AG04449 (cell line): ENCODE results near the gene MAST4.

Source experiments
- CTCF ChIA-PET: fragments of 350-600 bp; formaldehyde crosslinking; extraction: SDS; loops from one replicate; lab custom pipeline; 2021; ENCODE audit warnings: antibody characterized with exemption; lab: Yijun Ruan, JAX
- POLR2A ChIA-PET: fragments of 400-600, 350-600 bp; formaldehyde crosslinking; extraction: SDS; loops from one replicate; lab custom pipeline; 2020; ENCODE audit warnings: antibody characterized with exemption, inconsistent platforms; lab: Yijun Ruan, JAX
- DNase-seq: peaks from one replicate; pipeline ENCODE4 v3.0.0-alpha.2; 2010; ENCODE audit warnings: low read depth, low spot score
- H3K4me3 ChIP-seq: 2 replicates; pipeline ENCODE4 v1.5.1; 2011; ENCODE audit warnings: low read depth, mild to moderate bottlenecking, control low read depth, low read length
- TF ChIP-seq, protein P1 (sequence below): IDR thresholded peaks from one replicate; pipeline ENCODE4 v1.5.1; 2011; ENCODE audit warnings: mild to moderate bottlenecking, moderate library complexity, low read length, control low read depth, inconsistent platforms; ENCODE audit not compliant: insufficient read depth; ENCODE audit errors: missing control alignments

Gene MAST4

DNA sequence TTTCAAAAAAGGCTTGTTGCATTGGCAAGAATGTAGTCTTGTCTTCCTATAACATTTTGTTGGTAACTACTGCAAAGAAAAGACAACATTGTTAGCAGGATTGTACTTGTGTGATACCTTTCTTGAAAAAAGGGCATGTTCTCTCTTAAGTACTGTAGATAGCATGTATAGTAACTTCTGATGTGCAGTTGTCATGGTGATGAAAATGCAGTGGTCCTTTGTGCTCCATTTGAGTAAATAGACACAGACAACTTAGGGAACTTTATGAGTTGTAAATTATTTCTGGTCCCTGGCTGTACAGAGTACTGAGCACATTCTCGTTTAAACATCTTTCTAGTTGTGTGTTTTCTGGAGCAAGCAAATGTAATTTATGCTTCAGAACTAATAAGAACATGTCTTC lies 497.1 kb downstream of the MAST4 start:
- ChIA-PET POLR2A (no interaction called here), CTCF (no interaction called here)
- H3K4me3 ChIP-seq: no peak overlapping the region
- no peak for DNase-seq
- TF ChIP-seq, protein P1, sequence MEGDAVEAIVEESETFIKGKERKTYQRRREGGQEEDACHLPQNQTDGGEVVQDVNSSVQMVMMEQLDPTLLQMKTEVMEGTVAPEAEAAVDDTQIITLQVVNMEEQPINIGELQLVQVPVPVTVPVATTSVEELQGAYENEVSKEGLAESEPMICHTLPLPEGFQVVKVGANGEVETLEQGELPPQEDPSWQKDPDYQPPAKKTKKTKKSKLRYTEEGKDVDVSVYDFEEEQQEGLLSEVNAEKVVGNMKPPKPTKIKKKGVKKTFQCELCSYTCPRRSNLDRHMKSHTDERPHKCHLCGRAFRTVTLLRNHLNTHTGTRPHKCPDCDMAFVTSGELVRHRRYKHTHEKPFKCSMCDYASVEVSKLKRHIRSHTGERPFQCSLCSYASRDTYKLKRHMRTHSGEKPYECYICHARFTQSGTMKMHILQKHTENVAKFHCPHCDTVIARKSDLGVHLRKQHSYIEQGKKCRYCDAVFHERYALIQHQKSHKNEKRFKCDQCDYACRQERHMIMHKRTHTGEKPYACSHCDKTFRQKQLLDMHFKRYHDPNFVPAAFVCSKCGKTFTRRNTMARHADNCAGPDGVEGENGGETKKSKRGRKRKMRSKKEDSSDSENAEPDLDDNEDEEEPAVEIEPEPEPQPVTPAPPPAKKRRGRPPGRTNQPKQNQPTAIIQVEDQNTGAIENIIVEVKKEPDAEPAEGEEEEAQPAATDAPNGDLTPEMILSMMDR: no peak

DNA sequence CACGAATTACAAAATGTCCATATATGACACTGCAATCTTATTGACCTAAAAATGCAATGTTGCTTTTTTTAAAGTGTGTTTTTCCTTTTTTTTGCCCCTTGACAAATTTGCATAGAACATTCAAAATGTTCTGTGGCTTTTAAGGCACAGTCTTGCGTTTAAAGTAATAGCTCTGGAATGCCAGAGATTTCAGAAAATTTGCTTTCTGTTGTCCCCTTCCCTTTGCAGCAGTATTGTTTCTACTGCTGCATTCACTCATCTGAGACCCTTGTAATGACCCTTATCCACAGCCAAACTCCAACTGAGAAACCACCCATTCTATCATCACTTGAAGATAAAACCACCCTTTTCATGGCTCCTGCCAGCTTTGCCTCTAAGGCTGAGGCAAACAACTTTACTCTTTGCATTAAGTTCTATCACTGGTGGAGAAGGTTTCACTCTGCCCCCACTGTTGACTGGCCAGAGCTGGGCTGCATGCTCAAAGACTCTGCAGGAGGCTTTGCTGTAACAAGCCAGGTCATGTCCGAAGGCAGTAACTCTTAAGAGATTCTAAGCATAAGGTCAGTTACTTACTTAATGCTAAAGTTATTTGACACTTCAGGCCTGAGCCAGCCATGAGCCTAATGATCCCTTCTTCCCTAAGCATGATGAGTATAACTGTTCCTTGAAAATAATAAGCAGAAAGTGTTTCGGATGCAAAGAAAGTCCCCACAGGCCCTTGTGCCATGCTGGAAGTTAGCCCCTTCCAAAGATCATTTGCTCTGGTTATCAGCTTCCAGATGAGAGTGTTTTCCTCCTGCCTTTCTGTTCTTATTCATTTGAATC lies 498.5 kb downstream of the MAST4 start:
- DNase-seq: peak; percentile 17
- ChIA-PET CTCF (interaction anchor here (1.0 kb wide), 1 partner anchor 11 kb away, joined by 3 read pairs; no protein-coding TSS in a partner anchor), POLR2A (interaction anchor here (0.6 kb wide), 1 partner anchor 58 kb away, joined by 3 read pairs; no protein-coding TSS in a partner anchor)
- no peak overlapping the region for H3K4me3 ChIP-seq
- TF ChIP-seq, protein P1: no peak

DNA sequence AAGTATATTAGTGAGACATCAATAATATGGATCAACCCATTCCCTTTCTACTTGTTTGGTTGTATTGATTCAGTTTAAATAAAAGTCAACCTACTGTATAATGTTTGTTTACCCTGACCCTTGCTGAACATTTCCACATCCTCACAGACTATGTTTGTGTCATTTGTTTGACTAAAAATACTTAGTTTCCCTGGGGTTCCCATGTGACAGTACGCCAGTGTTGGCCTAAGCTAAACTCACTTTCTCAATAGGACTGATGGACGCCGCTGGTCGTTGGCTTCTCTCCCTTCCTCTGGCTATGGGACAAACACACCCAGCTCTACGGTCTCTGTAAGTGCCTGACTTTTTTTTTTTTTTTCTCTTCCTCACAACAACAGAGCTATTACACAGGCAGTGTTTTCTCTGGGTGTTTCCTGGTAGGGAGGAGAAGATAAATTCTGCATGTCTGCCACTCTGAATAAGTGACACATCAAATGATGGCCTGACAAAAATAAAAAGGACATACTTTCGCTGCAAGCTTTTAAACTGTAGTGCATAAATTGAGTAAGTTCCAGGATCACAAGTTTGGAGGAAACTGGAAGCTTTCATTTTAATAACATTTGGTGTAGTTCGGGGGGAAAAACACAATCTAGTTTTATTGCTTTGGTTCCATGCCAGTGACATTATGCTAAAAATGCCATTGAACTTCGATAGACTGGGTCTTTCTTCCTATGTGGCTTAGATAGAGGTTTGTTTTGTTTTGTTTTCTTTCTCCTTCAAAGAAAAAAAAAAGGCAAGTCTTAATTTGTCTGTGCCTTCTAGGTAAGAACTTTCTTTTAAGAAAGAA lies 499.4 kb downstream of the MAST4 start:
- ChIA-PET CTCF (no interaction called here), POLR2A (no interaction called here)
- TF ChIP-seq, protein P1: no peak
- DNase-seq: no peak
- H3K4me3 ChIP-seq: no peak overlapping the region

DNA sequence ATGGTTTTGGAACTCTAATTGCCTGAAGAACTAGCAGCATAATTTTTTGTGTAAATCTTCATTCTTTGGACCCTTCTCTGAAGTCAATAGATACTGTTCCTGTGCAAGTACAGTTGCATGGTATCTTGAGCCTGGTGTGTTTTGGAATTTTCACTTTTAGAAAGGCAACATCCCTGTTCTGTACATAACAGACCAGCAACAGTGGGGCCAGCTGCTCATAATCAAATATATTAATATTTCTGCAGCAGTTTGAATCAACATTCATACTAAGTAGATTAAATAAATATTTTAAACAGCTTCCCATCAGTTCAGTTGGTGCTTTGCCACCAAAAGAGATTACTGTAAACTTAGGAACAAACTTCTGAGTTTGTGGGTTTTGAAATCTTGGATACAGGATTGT lies 502.5 kb downstream of the MAST4 start:
- CTCF ChIA-PET: interaction anchor here (1.5 kb wide), 1 partner anchor 111 kb away, joined by 3 read pairs; no protein-coding TSS in a partner anchor
- POLR2A ChIA-PET: no interaction called here
- H3K4me3 ChIP-seq: no peak overlapping the region
- DNase-seq: no peak
- TF ChIP-seq, protein P1: no peak

DNA sequence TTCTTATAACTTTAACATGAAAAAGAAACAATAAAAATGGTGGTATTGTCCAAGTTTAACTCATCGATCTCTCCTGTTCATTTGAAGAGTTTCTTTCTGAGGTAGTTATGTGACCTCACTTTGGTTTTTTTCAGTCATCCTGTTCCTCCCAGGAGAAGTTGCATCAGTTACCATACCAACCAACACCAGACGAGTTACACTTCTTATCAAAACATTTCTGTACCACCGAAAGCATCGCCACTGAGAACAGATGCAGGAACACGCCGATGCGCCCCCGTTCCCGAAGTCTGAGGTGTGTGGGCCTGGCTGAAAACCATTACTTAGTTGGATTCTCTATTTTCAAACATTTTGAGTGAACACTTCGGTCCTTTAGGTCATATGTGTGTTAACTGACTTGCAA lies 504.1 kb downstream of the MAST4 start:
- CTCF ChIA-PET: interaction anchor here (2.6 kb wide), 1 partner anchor 112 kb away, joined by 9 read pairs; no protein-coding TSS in a partner anchor
- TF ChIP-seq, protein P1: no peak
- POLR2A ChIA-PET: no interaction called here
- no peak for DNase-seq
- no peak overlapping the region for H3K4me3 ChIP-seq

DNA sequence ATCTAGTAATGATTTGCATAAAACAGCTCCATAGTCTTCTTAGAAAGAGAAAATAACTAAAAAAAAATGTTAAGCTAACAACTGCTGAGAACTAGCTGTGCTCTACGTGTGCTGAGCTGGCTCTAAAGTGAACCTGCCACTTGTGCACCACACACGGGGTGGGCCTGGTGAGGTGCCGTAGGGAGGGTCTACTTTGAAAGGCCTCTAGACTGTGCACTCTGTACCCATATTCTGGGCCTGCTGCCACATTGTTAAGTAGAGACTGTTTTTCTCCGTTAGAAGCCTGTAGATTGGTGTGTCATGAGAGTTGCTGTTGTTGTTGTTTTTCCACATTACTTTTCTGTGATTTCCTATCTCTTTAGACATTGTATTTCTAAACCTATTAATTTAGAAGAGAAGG lies 506.5 kb downstream of the MAST4 start:
- CTCF ChIA-PET: interaction anchor here (2.6 kb wide), 1 partner anchor 115 kb away, joined by 9 read pairs; no protein-coding TSS in a partner anchor
- TF ChIP-seq, protein P1: no peak
- POLR2A ChIA-PET: no interaction called here
- DNase-seq: no peak
- H3K4me3 ChIP-seq: no peak overlapping the region
